Right atrium auricular region (tissue), 2 donors: ENCODE results near the gene ANKS1B. TPM values are rescaled to one million over a fixed set of nuclear protein-coding genes. Genes with fewer than 3 reads are reported as not detected.

Experiments
- DNase-seq: peaks from one replicate; pipeline ENCODE4 v3.0.0-alpha.2; 2019; ENCODE audit warnings: low spot score
- H3K27ac ChIP-seq, 2 donors: fragments of 200-600 bp; sonication (generic); 1 replicate in 1 of 2; 2 replicates in 1 of 2; pipeline ENCODE4 v1.5.1; 2016 to 2019
- H3K27me3 ChIP-seq, 2 donors: fragments of 200-600 bp; sonication (generic); one replicate each; pipeline versions ENCODE4 v1.5.1 to v1.6.0; 2017 to 2019
- H3K36me3 ChIP-seq: fragments of 200-600 bp; sonication (generic); one replicate; pipeline ENCODE4 v1.5.1; 2016
- H3K4me1 ChIP-seq, 2 donors: fragments of 200-600 bp; sonication (generic); one replicate each; pipeline versions ENCODE4 v1.5.1 to v1.6.0; 2017 to 2019
- H3K4me3 ChIP-seq, 2 donors: fragments of 200-600 bp; sonication (generic); 1 replicate in 1 of 2; 2 replicates in 1 of 2; pipeline ENCODE4 v1.5.1; 2017 to 2019; ENCODE audit warnings: mild to moderate bottlenecking in 1 of 2, moderate library complexity in 1 of 2
- H3K9me3 ChIP-seq, 2 donors: fragments of 200-600 bp; sonication (generic); one replicate each; pipeline ENCODE4 v1.5.1; 2019
- total RNA-seq, 2 donors: library from RNA; depleted of rRNA; stranded (reverse); fragments of >200 nt; gene quantifications; one replicate each; pipeline ENCODE4 v1.1.0, GENCODE V29; 2016
- TF ChIP-seq, protein P1 (sequence below), 2 donors: fragments of 200-600 bp; sonication (generic); IDR thresholded peaks; one replicate each; pipeline ENCODE4 v1.5.1; 2019; ENCODE audit warnings: antibody characterized with exemption in 2 of 2

The ANKS1B gene
- total RNA-seq, 2 donors from 2014 or later = 2.4 to 3.1 TPM

GRCh38 chr12:99486277-99486676, 498.5 kb downstream of the ANKS1B start:
- H3K27ac ChIP-seq = no peak overlapping the region
- TF ChIP-seq, protein P1, sequence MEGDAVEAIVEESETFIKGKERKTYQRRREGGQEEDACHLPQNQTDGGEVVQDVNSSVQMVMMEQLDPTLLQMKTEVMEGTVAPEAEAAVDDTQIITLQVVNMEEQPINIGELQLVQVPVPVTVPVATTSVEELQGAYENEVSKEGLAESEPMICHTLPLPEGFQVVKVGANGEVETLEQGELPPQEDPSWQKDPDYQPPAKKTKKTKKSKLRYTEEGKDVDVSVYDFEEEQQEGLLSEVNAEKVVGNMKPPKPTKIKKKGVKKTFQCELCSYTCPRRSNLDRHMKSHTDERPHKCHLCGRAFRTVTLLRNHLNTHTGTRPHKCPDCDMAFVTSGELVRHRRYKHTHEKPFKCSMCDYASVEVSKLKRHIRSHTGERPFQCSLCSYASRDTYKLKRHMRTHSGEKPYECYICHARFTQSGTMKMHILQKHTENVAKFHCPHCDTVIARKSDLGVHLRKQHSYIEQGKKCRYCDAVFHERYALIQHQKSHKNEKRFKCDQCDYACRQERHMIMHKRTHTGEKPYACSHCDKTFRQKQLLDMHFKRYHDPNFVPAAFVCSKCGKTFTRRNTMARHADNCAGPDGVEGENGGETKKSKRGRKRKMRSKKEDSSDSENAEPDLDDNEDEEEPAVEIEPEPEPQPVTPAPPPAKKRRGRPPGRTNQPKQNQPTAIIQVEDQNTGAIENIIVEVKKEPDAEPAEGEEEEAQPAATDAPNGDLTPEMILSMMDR (IDR thresholded peaks at IDR 0.05) = no peak
- no peak for DNase-seq
- no peaks in the 10 kb centered on the region for H3K27me3 ChIP-seq
- H3K36me3 ChIP-seq = no peaks in the 10 kb centered on the region
- H3K4me3 ChIP-seq = no peak overlapping the region
- no peaks in the 10 kb centered on the region for H3K4me1 ChIP-seq
- peaks cover 0 to 29% of the 10 kb centered on the region in 2 donors for H3K9me3 ChIP-seq

- DNase-seq = no peak
- no peaks in the 10 kb centered on the region for H3K27me3 ChIP-seq
- H3K4me1 ChIP-seq = no peaks in the 10 kb centered on the region
- H3K4me3 ChIP-seq = no peak overlapping the region
- H3K27ac ChIP-seq = no peak overlapping the region
- TF ChIP-seq, protein P1 (IDR thresholded peaks at IDR 0.05) = no peak
- no peaks in the 10 kb centered on the region for H3K36me3 ChIP-seq
- peaks cover 0 to 36% of the 10 kb centered on the region in 2 donors for H3K9me3 ChIP-seq
Observed at GRCh38 chr12:99479149-99479548, 505.6 kb downstream of the ANKS1B start.

GRCh38 chr12:99476956-99477355, 507.8 kb downstream of the ANKS1B start:
- Histone ChIP-seq H3K4me3 (no peak overlapping the region), H3K27me3 (no peaks in the 10 kb centered on the region), H3K27ac (no peak overlapping the region), H3K9me3 (peaks cover 0 to 23% of the 10 kb centered on the region in 2 donors), H3K36me3 (no peaks in the 10 kb centered on the region), H3K4me1 (no peaks in the 10 kb centered on the region)
- DNase-seq = no peak
- TF ChIP-seq, protein P1 (IDR thresholded peaks at IDR 0.05) = no peak

- Histone ChIP-seq H3K27ac (no peak overlapping the region), H3K36me3 (no peaks in the 10 kb centered on the region), H3K4me1 (no peaks in the 10 kb centered on the region), H3K4me3 (no peak overlapping the region), H3K27me3 (no peaks in the 10 kb centered on the region), H3K9me3 (peaks cover 0 to 22% of the 10 kb centered on the region in 2 donors)
- DNase-seq = no peak
- TF ChIP-seq, protein P1 (IDR thresholded peaks at IDR 0.05) = no peak
Observed at GRCh38 chr12:99455350-99456035, 529.2 kb downstream of the ANKS1B start.

GRCh38 chr12:99454539-99455172, 530.1 kb downstream of the ANKS1B start:
- Histone ChIP-seq H3K4me3 (no peak overlapping the region), H3K36me3 (no peaks in the 10 kb centered on the region), H3K9me3 (peaks cover 0 to 18% of the 10 kb centered on the region in 2 donors), H3K27me3 (no peaks in the 10 kb centered on the region), H3K27ac (no peak overlapping the region), H3K4me1 (no peaks in the 10 kb centered on the region)
- TF ChIP-seq, protein P1 (IDR thresholded peaks at IDR 0.05) = no peak
- no peak for DNase-seq
